Parathyroid adenoma (tissue), 2 donors: ENCODE results near the gene HOXD10.

Experiments used
- H2AFZ ChIP-seq: fragments of 300-600 bp; sonication (generic); one replicate; pipeline ENCODE4 v1.7.0; 2017; ENCODE audit warnings: antibody characterized with exemption, mild to moderate bottlenecking
- H3K27ac ChIP-seq: fragments of 300-600 bp; sonication (generic); one replicate; pipeline ENCODE4 v1.7.0; 2017
- H3K27me3 ChIP-seq: fragments of 300-600 bp; sonication (generic); one replicate; pipeline ENCODE4 v1.7.0; 2017; ENCODE audit warnings: low read length; ENCODE audit not compliant: control insufficient read depth, insufficient read depth
- H3K36me3 ChIP-seq: fragments of 300-600 bp; sonication (generic); one replicate; pipeline ENCODE4 v1.7.0; 2017; ENCODE audit warnings: low read length; ENCODE audit not compliant: control insufficient read depth, insufficient read depth
- H3K4me1 ChIP-seq: fragments of 300-600 bp; sonication (generic); one replicate; pipeline ENCODE4 v1.7.0; 2017; ENCODE audit warnings: control low read depth
- H3K4me2 ChIP-seq: fragments of 300-600 bp; sonication (generic); one replicate; pipeline ENCODE4 v1.7.0; 2017; ENCODE audit warnings: low read length
- H3K4me3 ChIP-seq: fragments of 300-600 bp; sonication (generic); one replicate; pipeline ENCODE4 v1.7.0; 2017; ENCODE audit warnings: low read depth, low read length
- H3K79me2 ChIP-seq: fragments of 300-600 bp; sonication (generic); one replicate; pipeline ENCODE4 v1.7.0; 2017; ENCODE audit warnings: control low read depth
- H3K9ac ChIP-seq: fragments of 300-600 bp; sonication (generic); one replicate; pipeline ENCODE4 v1.7.0; 2017; ENCODE audit warnings: mild to moderate bottlenecking
- H3K9me3 ChIP-seq: fragments of 300-600 bp; sonication (generic); one replicate; pipeline ENCODE4 v1.7.0; 2017; ENCODE audit warnings: low read length; ENCODE audit not compliant: control insufficient read depth
- TF ChIP-seq, protein P1 (sequence below): fragments of 300-600 bp; sonication (generic); IDR thresholded peaks from one replicate; pipeline ENCODE4 v1.7.0; 2017; ENCODE audit warnings: antibody characterized with exemption, mild to moderate bottlenecking
- donor health status: primary hyperparathyroidism.

Gene HOXD10

GRCh38 chr2:176160986-176161824 is 44.6 kb downstream of the HOXD10 start:
- TF ChIP-seq, protein P1, sequence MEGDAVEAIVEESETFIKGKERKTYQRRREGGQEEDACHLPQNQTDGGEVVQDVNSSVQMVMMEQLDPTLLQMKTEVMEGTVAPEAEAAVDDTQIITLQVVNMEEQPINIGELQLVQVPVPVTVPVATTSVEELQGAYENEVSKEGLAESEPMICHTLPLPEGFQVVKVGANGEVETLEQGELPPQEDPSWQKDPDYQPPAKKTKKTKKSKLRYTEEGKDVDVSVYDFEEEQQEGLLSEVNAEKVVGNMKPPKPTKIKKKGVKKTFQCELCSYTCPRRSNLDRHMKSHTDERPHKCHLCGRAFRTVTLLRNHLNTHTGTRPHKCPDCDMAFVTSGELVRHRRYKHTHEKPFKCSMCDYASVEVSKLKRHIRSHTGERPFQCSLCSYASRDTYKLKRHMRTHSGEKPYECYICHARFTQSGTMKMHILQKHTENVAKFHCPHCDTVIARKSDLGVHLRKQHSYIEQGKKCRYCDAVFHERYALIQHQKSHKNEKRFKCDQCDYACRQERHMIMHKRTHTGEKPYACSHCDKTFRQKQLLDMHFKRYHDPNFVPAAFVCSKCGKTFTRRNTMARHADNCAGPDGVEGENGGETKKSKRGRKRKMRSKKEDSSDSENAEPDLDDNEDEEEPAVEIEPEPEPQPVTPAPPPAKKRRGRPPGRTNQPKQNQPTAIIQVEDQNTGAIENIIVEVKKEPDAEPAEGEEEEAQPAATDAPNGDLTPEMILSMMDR: no peak

DNA sequence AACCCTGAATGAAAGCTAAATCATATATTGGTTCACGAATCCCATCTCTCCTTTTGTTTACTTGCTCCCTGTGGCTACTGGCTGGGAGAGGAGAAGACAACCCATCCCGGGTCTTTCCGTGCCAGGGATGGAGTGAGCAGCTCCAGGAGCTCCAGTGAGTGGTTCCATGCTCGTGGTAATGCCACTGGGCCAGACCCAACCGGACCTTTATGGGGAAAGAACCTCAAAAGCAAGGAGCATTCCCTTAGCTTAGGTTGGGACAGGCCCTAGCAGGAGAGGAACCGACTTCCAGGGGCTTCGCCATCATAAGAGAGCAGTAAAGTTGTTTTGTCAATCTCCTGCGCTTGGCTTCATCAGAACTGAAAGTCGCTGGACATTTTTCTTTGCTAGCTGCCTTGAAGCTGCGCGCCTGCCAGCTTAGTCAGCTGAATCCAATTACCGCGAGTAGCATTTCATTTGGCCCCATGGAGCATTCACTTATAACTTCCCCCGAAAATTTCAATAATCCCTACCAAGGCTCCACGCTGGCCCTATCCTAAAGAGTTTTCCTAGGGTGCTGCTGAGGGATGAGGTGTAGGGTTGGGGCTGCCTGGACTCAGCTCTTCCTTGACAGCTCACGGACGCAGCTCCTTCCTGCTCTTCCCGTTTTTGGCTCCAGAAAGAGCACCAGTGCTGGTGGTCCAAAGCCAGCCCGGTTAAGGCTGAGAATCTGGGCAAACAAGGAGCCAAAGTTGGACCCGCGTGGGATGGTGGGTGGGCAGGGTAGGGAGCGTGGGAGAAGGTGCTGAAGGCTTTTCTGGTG is 45.4 kb downstream of the HOXD10 start:
- Histone ChIP-seq H3K4me2 (no peak overlapping the region), H2AFZ (no peak overlapping the region), H3K36me3 (peaks cover 3% of the 10 kb centered on the region), H3K9ac (no peak overlapping the region), H3K9me3 (no peaks in the 10 kb centered on the region), H3K27me3 (peaks cover 40% of the 10 kb centered on the region), H3K79me2 (no peaks in the 10 kb centered on the region), H3K4me1 (no peaks in the 10 kb centered on the region), H3K27ac (no peak overlapping the region), H3K4me3 (no peak overlapping the region)
- TF ChIP-seq, protein P1: no peak

More at GRCh38 chr2:176160986-176161824, 44.6 kb downstream of the HOXD10 start:
- H3K9ac ChIP-seq: no peak overlapping the region
- peaks cover 3% of the 10 kb centered on the region for H3K36me3 ChIP-seq
- H2AFZ ChIP-seq: no peak overlapping the region
- no peaks in the 10 kb centered on the region for H3K79me2 ChIP-seq
- H3K27me3 ChIP-seq: peaks cover 46% of the 10 kb centered on the region
- no peak overlapping the region for H3K4me3 ChIP-seq
- no peaks in the 10 kb centered on the region for H3K4me1 ChIP-seq
- no peak overlapping the region for H3K27ac ChIP-seq
- no peak overlapping the region for H3K4me2 ChIP-seq
- H3K9me3 ChIP-seq: no peaks in the 10 kb centered on the region

DNA sequence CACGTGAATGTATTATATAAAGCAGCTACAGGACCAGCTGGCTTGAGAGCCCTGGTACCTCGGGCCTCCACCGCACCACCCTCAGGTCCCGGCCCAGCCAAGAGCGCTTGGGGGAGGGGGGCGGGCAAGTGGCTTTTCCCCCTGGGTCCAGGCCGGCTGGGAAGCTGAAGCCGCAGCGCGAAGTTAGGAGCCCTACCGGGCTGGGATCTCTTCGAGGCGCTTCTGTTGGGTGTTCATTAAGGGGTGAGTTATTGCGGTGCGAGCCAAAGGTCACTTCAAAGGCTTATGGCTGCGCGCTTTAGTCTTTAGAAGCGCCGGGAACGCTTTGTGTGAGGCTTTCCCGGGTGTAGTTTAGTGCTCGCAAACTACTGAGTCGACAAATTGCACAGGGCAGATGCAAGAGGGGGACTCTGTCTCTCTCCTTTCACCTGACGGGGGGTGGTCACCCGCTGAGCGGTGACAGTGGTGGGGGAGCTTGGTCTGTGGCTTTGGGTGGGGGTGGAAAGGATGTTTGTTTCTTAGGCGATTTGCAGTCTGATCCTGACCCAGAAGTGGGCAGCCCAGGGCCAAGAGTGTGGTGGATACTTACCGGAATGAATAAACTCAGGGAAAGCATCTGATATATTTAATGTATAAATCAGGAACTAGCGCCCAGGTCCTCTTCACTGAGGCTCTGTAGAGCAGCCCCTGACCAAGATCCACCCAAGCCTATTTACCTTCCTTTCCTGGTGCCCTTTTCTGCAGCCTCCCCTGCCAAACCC is 46.5 kb downstream of the HOXD10 start:
- H3K36me3 ChIP-seq: peaks cover 3% of the 10 kb centered on the region
- no peaks in the 10 kb centered on the region for H3K9me3 ChIP-seq
- no peaks in the 10 kb centered on the region for H3K4me1 ChIP-seq
- H3K27ac ChIP-seq: no peak overlapping the region
- H3K27me3 ChIP-seq: peaks cover 33% of the 10 kb centered on the region
- no peak overlapping the region for H3K9ac ChIP-seq
- H2AFZ ChIP-seq: no peak overlapping the region
- TF ChIP-seq, protein P1: no peak
- H3K4me3 ChIP-seq: no peak overlapping the region
- H3K4me2 ChIP-seq: no peak overlapping the region
- no peaks in the 10 kb centered on the region for H3K79me2 ChIP-seq

- Histone ChIP-seq H3K4me2 (no peak overlapping the region), H3K9me3 (no peaks in the 10 kb centered on the region), H2AFZ (no peak overlapping the region), H3K4me3 (no peak overlapping the region), H3K79me2 (no peaks in the 10 kb centered on the region), H3K27ac (no peak overlapping the region), H3K36me3 (peaks cover 3% of the 10 kb centered on the region), H3K4me1 (no peaks in the 10 kb centered on the region), H3K27me3 (peaks cover 29% of the 10 kb centered on the region), H3K9ac (no peak overlapping the region)
- TF ChIP-seq, protein P1: no peak
Observed at GRCh38 chr2:176163672-176164056, 47.1 kb downstream of the HOXD10 start.
